ENCODE results near the gene GAS2.

The GAS2 gene

DNA sequence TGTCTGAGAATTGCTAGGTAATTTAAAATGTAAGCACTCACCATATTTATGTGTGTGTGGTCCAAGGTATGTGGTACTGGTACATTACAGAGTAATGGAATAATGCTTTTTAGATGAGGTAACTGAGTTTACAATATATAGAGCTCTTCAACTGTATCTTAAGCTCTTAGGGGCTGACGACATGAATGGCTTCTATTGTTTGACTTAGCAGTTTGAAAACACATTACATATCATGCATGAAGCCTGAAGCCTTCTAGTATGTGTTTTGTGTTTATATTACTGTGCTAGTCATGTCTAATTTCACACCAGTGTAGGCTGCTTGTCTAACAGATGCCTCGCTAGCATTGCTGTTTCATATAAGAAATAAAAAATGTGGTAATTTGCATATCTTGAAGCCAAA, 37.2 kb downstream of the GAS2 start:
- DNase-seq: no peak

GRCh38 chr11:22707119-22707899, 40.9 kb downstream of the GAS2 start:
- no peaks in the 10 kb centered on the region for H3K9me3 ChIP-seq (ENCODE audit: control extremely low read depth in 1 of 5, control insufficient read depth in 4 of 5, insufficient read depth in 2 of 5, low read depth in 1 of 5, low read length in 4 of 5)
- no peak overlapping the region for H3K27ac ChIP-seq (ENCODE audit: insufficient read depth in 1 of 2, low read depth in 1 of 2, low read length in 2 of 2, poor library complexity in 1 of 2, severe bottlenecking in 2 of 2)
- ChIA-PET POLR2A (no interaction called here), CTCF (interaction anchor here (0.9 kb wide), 1 partner anchor 85 kb away, joined by 3 read pairs; no protein-coding TSS in a partner anchor)
- H3K27me3 ChIP-seq (replicated peaks in 2 of 5; ENCODE audit: control insufficient read depth in 4 of 5, insufficient read depth in 5 of 5, low read length in 4 of 5): no peaks in the 10 kb centered on the region
- DNase-seq: no peak
- 100% methylated on average over 2 of the region's 3 CpGs for WGBS (ENCODE audit: insufficient coverage)
- H3K4me3 ChIP-seq (ENCODE audit: control insufficient read depth in 1 of 7, extremely low read depth in 1 of 7, insufficient read depth in 4 of 7, low read depth in 2 of 7, low read length in 6 of 7): no peak overlapping the region
- no peaks in the 10 kb centered on the region for H3K36me3 ChIP-seq (ENCODE audit: control insufficient read depth in 4 of 4, insufficient read depth in 4 of 4, low read length in 3 of 4)
- H3K4me1 ChIP-seq (ENCODE audit: control extremely low read depth in 1 of 4, control insufficient read depth in 4 of 4, insufficient read depth in 4 of 4, low read length in 3 of 4): no peaks in the 10 kb centered on the region

More for the DNA sequence above, 37.2 kb downstream of the GAS2 start:
- Histone ChIP-seq H3K9me3 (ENCODE audit: control extremely low read depth in 1 of 5, control insufficient read depth in 4 of 5, insufficient read depth in 2 of 5, low read depth in 1 of 5, low read length in 4 of 5) (no peaks in the 10 kb centered on the region), H3K4me1 (ENCODE audit: control extremely low read depth in 1 of 4, control insufficient read depth in 4 of 4, insufficient read depth in 4 of 4, low read length in 3 of 4) (no peaks in the 10 kb centered on the region), H3K4me3 (ENCODE audit: control insufficient read depth in 1 of 7, extremely low read depth in 1 of 7, insufficient read depth in 4 of 7, low read depth in 2 of 7, low read length in 6 of 7) (no peak overlapping the region), H3K36me3 (ENCODE audit: control insufficient read depth in 4 of 4, insufficient read depth in 4 of 4, low read length in 3 of 4) (no peaks in the 10 kb centered on the region), H3K27me3 (replicated peaks in 2 of 5; ENCODE audit: control insufficient read depth in 4 of 5, insufficient read depth in 5 of 5, low read length in 4 of 5) (peaks cover 0 to 2% (median 0%) of the 10 kb centered on the region in 5 experiments), H3K27ac (ENCODE audit: insufficient read depth in 1 of 2, low read depth in 1 of 2, low read length in 2 of 2, poor library complexity in 1 of 2, severe bottlenecking in 2 of 2) (no peak overlapping the region)
- no CpG with 5 or more reads among the region's 2 CpGs for WGBS (ENCODE audit: insufficient coverage)
- CTCF ChIA-PET: no interaction called here
- POLR2A ChIA-PET: no interaction called here

DNA sequence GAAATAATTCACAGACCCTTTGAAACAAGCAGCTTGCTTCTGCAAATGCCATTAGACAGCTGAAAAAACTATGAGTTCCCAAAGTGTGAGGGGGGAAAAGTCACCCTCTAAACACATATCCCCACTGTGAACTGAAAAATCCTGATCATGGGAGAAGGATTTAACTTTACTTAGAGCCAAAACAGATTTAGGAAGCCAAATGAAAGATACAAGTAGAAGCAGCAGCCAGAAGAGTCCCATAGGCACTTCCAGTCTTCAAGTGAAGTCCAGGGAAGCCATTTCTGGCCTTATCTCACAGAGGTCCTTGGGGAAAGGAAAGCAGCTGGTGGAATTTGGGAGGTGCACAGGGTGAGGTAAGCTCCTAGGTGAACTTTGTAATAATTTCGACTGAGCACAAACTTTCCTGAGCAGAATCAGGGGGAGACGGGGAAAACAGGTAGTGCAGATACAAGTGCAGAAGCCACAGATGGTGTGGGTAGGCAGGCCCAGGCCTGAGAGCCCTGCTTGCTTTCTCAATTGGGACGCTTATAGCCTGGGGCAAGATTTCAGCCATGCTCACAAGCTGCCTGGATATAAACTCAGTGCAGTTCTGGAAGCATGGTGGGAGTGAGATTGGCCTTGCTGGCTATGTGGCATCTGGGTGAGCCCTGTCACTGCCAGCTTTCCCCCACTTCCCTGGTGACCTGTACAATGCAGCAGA, 44.8 kb downstream of the GAS2 start:
- 100% methylated on average over 2 of the region's 3 CpGs for WGBS (ENCODE audit: insufficient coverage)
- H3K27me3 ChIP-seq (replicated peaks in 2 of 5; ENCODE audit: control insufficient read depth in 4 of 5, insufficient read depth in 5 of 5, low read length in 4 of 5): no peaks in the 10 kb centered on the region
- POLR2A ChIA-PET: no interaction called here
- CTCF ChIA-PET: no interaction called here
- H3K4me3 ChIP-seq (ENCODE audit: control insufficient read depth in 1 of 7, extremely low read depth in 1 of 7, insufficient read depth in 4 of 7, low read depth in 2 of 7, low read length in 6 of 7): no peak overlapping the region
- H3K27ac ChIP-seq (ENCODE audit: insufficient read depth in 1 of 2, low read depth in 1 of 2, low read length in 2 of 2, poor library complexity in 1 of 2, severe bottlenecking in 2 of 2): no peak overlapping the region
- no peaks in the 10 kb centered on the region for H3K4me1 ChIP-seq (ENCODE audit: control extremely low read depth in 1 of 4, control insufficient read depth in 4 of 4, insufficient read depth in 4 of 4, low read length in 3 of 4)
- H3K9me3 ChIP-seq (ENCODE audit: control extremely low read depth in 1 of 5, control insufficient read depth in 4 of 5, insufficient read depth in 2 of 5, low read depth in 1 of 5, low read length in 4 of 5): peaks cover 0 to 1% (median 0%) of the 10 kb centered on the region in 5 experiments
- no peak for DNase-seq
- no peaks in the 10 kb centered on the region for H3K36me3 ChIP-seq (ENCODE audit: control insufficient read depth in 4 of 4, insufficient read depth in 4 of 4, low read length in 3 of 4)

DNA sequence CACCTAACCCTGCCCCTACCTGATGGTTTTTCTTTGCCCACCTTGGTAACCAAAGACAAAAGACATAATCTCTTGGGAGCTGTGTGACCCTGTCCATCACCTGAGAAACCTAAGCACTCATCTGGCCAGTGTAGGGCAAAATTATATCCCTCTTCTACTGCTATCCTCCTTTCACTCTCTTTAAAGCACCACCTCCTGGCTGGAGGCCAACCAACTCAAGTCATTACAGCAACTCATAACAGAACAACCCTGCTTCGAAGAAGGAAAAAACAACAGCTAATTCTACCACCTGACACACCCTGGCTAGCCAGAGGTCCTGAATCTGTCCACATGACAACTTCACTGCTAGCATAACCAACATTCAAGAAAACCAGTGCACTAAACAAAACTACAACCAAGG, 45.5 kb downstream of the GAS2 start:
- CTCF ChIA-PET: no interaction called here

DNA sequence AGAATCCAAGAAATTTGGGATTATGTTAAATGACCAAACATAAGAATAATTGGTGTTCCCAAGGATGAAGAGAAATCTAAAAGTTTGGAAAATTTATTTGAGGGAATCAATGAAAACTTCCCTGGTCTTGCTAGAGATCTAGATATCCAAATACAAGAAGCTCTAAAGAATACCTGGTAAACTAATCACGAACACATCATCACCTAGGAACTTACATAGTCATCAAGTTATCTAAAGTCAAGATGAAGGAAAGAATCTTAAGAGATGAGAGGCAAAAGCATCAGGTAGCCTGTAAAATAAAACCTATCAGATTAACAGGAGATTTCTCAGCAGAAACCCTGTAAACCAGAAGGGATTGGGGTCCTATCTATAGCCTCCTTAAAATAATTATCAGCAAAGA, 46.9 kb downstream of the GAS2 start:
- WGBS (ENCODE audit: insufficient coverage): no CpG with 5 or more reads among the region's 1 CpG
- no peaks in the 10 kb centered on the region for H3K4me1 ChIP-seq (ENCODE audit: control extremely low read depth in 1 of 4, control insufficient read depth in 4 of 4, insufficient read depth in 4 of 4, low read length in 3 of 4)
- no peak overlapping the region for H3K27ac ChIP-seq (ENCODE audit: insufficient read depth in 1 of 2, low read depth in 1 of 2, low read length in 2 of 2, poor library complexity in 1 of 2, severe bottlenecking in 2 of 2)
- H3K9me3 ChIP-seq (ENCODE audit: control extremely low read depth in 1 of 5, control insufficient read depth in 4 of 5, insufficient read depth in 2 of 5, low read depth in 1 of 5, low read length in 4 of 5): peaks cover 0 to 1% (median 0%) of the 10 kb centered on the region in 5 experiments
- H3K27me3 ChIP-seq (replicated peaks in 2 of 5; ENCODE audit: control insufficient read depth in 4 of 5, insufficient read depth in 5 of 5, low read length in 4 of 5): no peaks in the 10 kb centered on the region
- H3K4me3 ChIP-seq (ENCODE audit: control insufficient read depth in 1 of 7, extremely low read depth in 1 of 7, insufficient read depth in 4 of 7, low read depth in 2 of 7, low read length in 6 of 7): no peak overlapping the region
- CTCF ChIA-PET: no interaction called here
- no peaks in the 10 kb centered on the region for H3K36me3 ChIP-seq (ENCODE audit: control insufficient read depth in 4 of 4, insufficient read depth in 4 of 4, low read length in 3 of 4)
- DNase-seq: no peak
- POLR2A ChIA-PET: no interaction called here

More for the DNA sequence above, 45.5 kb downstream of the GAS2 start:
- Histone ChIP-seq H3K9me3 (ENCODE audit: control extremely low read depth in 1 of 5, control insufficient read depth in 4 of 5, insufficient read depth in 2 of 5, low read depth in 1 of 5, low read length in 4 of 5) (peaks cover 0 to 1% (median 0%) of the 10 kb centered on the region in 5 experiments), H3K36me3 (ENCODE audit: control insufficient read depth in 4 of 4, insufficient read depth in 4 of 4, low read length in 3 of 4) (no peaks in the 10 kb centered on the region), H3K27me3 (replicated peaks in 2 of 5; ENCODE audit: control insufficient read depth in 4 of 5, insufficient read depth in 5 of 5, low read length in 4 of 5) (no peaks in the 10 kb centered on the region), H3K4me3 (ENCODE audit: control insufficient read depth in 1 of 7, extremely low read depth in 1 of 7, insufficient read depth in 4 of 7, low read depth in 2 of 7, low read length in 6 of 7) (no peak overlapping the region), H3K27ac (ENCODE audit: insufficient read depth in 1 of 2, low read depth in 1 of 2, low read length in 2 of 2, poor library complexity in 1 of 2, severe bottlenecking in 2 of 2) (no peak overlapping the region), H3K4me1 (ENCODE audit: control extremely low read depth in 1 of 4, control insufficient read depth in 4 of 4, insufficient read depth in 4 of 4, low read length in 3 of 4) (no peaks in the 10 kb centered on the region)
- POLR2A ChIA-PET: no interaction called here
- WGBS (ENCODE audit: insufficient coverage): 92% methylated on average over 1 of the region's 1 CpG
- no peak for DNase-seq

DNA sequence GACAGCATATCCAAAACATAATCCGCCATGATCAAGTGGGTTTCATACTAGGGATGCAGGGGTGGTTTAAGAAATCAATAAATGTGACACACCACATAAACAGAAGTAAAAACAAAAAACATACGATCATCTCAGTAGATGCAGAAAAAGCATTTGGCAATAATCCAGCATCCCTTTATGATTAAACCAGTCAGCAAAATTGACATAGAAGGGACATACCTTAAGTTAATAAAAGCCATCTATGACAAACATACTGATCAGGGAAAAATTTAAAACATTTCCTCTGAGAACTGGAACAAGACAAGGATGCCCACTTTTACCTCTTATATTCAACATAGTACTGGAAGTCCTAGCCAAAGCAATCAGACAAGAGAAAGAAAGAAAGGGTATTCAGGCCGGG, 49.6 kb downstream of the GAS2 start:
- H3K4me3 ChIP-seq (ENCODE audit: control insufficient read depth in 1 of 7, extremely low read depth in 1 of 7, insufficient read depth in 4 of 7, low read depth in 2 of 7, low read length in 6 of 7): no peak overlapping the region
- no peak overlapping the region for H3K27ac ChIP-seq (ENCODE audit: insufficient read depth in 1 of 2, low read depth in 1 of 2, low read length in 2 of 2, poor library complexity in 1 of 2, severe bottlenecking in 2 of 2)
- ChIA-PET POLR2A (interaction anchor here (0.7 kb wide), 1 partner anchor 157 kb away, joined by 3 read pairs; no protein-coding TSS in a partner anchor), CTCF (no interaction called here)
- H3K9me3 ChIP-seq (ENCODE audit: control extremely low read depth in 1 of 5, control insufficient read depth in 4 of 5, insufficient read depth in 2 of 5, low read depth in 1 of 5, low read length in 4 of 5): peaks cover 0 to 1% (median 0%) of the 10 kb centered on the region in 5 experiments
- H3K27me3 ChIP-seq (replicated peaks in 2 of 5; ENCODE audit: control insufficient read depth in 4 of 5, insufficient read depth in 5 of 5, low read length in 4 of 5): no peaks in the 10 kb centered on the region
- DNase-seq: no peak
- H3K4me1 ChIP-seq (ENCODE audit: control extremely low read depth in 1 of 4, control insufficient read depth in 4 of 4, insufficient read depth in 4 of 4, low read length in 3 of 4): no peaks in the 10 kb centered on the region
- no peaks in the 10 kb centered on the region for H3K36me3 ChIP-seq (ENCODE audit: control insufficient read depth in 4 of 4, insufficient read depth in 4 of 4, low read length in 3 of 4)
- no CpG with 5 or more reads among the region's 3 CpGs for WGBS (ENCODE audit: insufficient coverage)

DNA sequence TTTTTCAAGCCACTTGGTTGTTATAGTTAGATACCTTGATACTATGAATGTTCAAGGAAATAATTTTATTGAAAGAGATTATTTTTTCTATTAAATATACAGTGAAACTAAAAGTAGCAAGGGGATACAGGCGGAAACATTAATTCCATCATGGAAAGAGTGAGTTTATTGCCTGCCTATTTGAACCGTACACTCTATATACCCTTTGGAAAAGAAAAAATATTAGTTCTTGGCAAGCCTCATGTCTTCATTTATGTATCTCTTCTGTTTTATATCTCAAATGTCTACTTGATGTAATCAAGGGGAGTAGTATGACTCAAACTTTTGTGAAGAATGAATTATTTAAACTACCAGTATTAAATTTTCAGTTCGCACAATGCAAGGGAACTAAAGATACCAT, 54.0 kb downstream of the GAS2 start:
- no peak overlapping the region for H3K4me3 ChIP-seq (ENCODE audit: control insufficient read depth in 1 of 7, extremely low read depth in 1 of 7, insufficient read depth in 4 of 7, low read depth in 2 of 7, low read length in 6 of 7)
- WGBS (ENCODE audit: insufficient coverage): no CpG with 5 or more reads among the region's 3 CpGs
- H3K27me3 ChIP-seq (replicated peaks in 2 of 5; ENCODE audit: control insufficient read depth in 4 of 5, insufficient read depth in 5 of 5, low read length in 4 of 5): no peaks in the 10 kb centered on the region
- no peak for DNase-seq
- no peaks in the 10 kb centered on the region for H3K9me3 ChIP-seq (ENCODE audit: control extremely low read depth in 1 of 5, control insufficient read depth in 4 of 5, insufficient read depth in 2 of 5, low read depth in 1 of 5, low read length in 4 of 5)
- ChIA-PET CTCF (no interaction called here), POLR2A (no interaction called here)
- H3K36me3 ChIP-seq (ENCODE audit: control insufficient read depth in 4 of 4, insufficient read depth in 4 of 4, low read length in 3 of 4): no peaks in the 10 kb centered on the region
- H3K27ac ChIP-seq (ENCODE audit: insufficient read depth in 1 of 2, low read depth in 1 of 2, low read length in 2 of 2, poor library complexity in 1 of 2, severe bottlenecking in 2 of 2): no peak overlapping the region
- H3K4me1 ChIP-seq (ENCODE audit: control extremely low read depth in 1 of 4, control insufficient read depth in 4 of 4, insufficient read depth in 4 of 4, low read length in 3 of 4): no peaks in the 10 kb centered on the region
